HL-60 (cell line): ENCODE measurements around the gene VSIG1.

ENCODE experiments used
- DNase-seq, 2 experiments: peaks; one replicate each; pipeline ENCODE4 v3.0.0-alpha.2; 2010 to 2020; ENCODE audit warnings: low read depth in 1 of 2, low spot score in 1 of 2
- H3K27ac ChIP-seq: fragments of 250-450 bp; sonication (Bioruptor Pico); replicated peaks from 2 replicates; pipeline ENCODE4 v1.5.1; 2020; ENCODE audit warnings: mild to moderate bottlenecking, moderate library complexity
- H3K27me3 ChIP-seq: fragments of 250-450 bp; sonication (Bioruptor Pico); 2 replicates; pipeline ENCODE4 v1.5.1; 2021; ENCODE audit warnings: mild to moderate bottlenecking, moderate library complexity; ENCODE audit not compliant: insufficient read depth, poor library complexity, severe bottlenecking
- H3K4me3 ChIP-seq: replicated peaks from 2 replicates; pipeline ENCODE4 v1.5.1; 2011; ENCODE audit warnings: mild to moderate bottlenecking, control low read depth, low read length; ENCODE audit not compliant: insufficient read depth
- CTCF ChIP-seq: IDR thresholded peaks from one replicate; pipeline ENCODE4 v1.5.1; 2011; ENCODE audit warnings: low read length, control low read depth, inconsistent platforms; ENCODE audit not compliant: insufficient read depth
- GABPA ChIP-seq: IDR thresholded peaks from 2 replicates; pipeline ENCODE4 v1.6.1; 2012; ENCODE audit warnings: low read depth
- POLR2AphosphoS5 ChIP-seq: IDR thresholded peaks from 2 replicates; pipeline ENCODE4 v1.6.1; 2012; ENCODE audit warnings: low read depth
- REST ChIP-seq: IDR thresholded peaks from 2 replicates; pipeline ENCODE4 v1.6.1; 2012; ENCODE audit warnings: low read depth; ENCODE audit not compliant: insufficient replicate concordance
- SPI1 ChIP-seq: IDR thresholded peaks from 2 replicates; pipeline ENCODE4 v1.6.1; 2012; ENCODE audit warnings: low read depth, mild to moderate bottlenecking, borderline replicate concordance

The VSIG1 gene

DNA sequence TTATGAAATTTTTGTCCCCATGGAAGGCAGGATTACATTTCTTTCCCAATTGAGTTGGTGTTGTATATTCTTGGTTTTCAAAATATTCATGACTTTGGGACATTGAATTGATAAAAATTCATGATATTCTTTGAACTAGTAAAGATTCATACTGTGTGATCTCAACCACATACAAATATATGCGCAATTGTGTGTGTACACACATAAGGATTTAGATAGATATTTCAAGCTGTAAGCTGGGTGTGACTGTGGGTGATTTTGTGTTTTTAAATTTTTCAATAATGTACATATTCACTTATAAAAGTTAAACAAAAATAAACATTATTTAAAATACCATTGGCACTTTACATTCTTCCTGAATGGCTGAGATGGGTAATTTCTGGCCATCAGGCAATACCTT is 19.5 kb upstream of the VSIG1 start:
- Histone ChIP-seq H3K27ac (no peak overlapping the region), H3K4me3 (no peak overlapping the region), H3K27me3 (no peaks in the 10 kb centered on the region)
- TF ChIP-seq GABPA (no peak), REST (no peak), CTCF (no peak), SPI1 (no peak), POLR2AphosphoS5 (no peak)
- DNase-seq = no peak

DNA sequence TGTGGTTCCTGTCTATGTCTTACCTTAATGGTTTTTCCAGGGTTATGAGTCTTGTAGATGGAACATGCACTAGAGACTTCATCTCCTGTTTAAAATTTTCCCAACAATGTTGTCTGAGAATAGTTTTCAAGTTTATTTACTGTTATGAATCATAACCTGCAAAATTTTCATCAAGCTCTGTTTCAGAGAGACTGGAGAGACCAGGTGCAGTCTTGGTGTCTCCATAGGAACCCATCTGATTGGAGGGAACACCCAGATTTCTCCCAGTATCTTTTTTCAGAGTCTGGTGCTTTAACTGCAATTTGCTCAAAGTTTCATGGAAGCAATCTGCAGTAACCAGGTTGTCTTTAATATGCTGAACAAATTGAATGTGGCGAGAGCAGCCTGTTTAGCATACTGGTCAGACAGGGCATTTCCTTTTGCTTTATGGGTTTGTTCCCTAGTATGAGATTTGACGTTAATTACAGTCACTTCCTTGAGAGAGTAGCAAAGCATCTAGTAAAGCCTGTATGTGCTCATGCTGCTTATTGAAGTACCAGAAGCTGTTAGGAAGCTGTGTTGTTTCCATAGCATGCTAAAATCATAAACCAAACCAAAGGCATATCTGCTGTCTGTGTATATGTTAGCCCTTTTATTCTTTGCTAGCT is 18.8 kb upstream of the VSIG1 start:
- no peak overlapping the region for H3K27ac ChIP-seq
- TF ChIP-seq REST (no peak), POLR2AphosphoS5 (no peak), GABPA (no peak), CTCF (no peak), SPI1 (no peak)
- no peak for DNase-seq

DNA sequence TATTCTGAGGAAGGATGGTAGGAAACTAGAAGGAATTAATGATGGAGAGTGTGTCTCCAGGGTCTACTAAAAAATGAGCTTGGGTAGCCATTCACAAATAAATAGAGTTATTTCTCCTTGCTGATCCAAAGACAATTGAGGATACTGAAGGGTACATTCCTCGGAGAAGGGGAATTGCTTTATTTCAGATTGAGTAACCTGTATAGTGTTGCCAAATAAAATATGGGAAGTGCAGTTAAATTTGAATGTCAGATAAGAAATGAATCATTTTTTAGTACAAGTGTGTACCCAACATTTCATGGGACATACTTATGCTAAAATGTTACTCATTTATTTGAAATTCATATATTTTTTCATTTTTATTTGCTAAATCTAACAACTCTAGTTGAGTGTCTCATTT is 16.0 kb upstream of the VSIG1 start:
- no peak overlapping the region for H3K4me3 ChIP-seq
- TF ChIP-seq REST (no peak), SPI1 (no peak), GABPA (no peak), POLR2AphosphoS5 (no peak), CTCF (no peak)
- H3K27ac ChIP-seq = no peak overlapping the region
- DNase-seq = no peak
- no peaks in the 10 kb centered on the region for H3K27me3 ChIP-seq

More for the DNA sequence above, 18.8 kb upstream of the VSIG1 start:
- Histone ChIP-seq H3K4me3 (no peak overlapping the region), H3K27me3 (no peaks in the 10 kb centered on the region)
